ENCODE data around the gene DMD. TPM values are rescaled to one million over a fixed set of nuclear protein-coding genes. Genes with fewer than 3 reads are reported as not detected.

The DMD gene
- polyA plus RNA-seq, 3 donors, result 0.23 TPM; not detected in 2

DNA sequence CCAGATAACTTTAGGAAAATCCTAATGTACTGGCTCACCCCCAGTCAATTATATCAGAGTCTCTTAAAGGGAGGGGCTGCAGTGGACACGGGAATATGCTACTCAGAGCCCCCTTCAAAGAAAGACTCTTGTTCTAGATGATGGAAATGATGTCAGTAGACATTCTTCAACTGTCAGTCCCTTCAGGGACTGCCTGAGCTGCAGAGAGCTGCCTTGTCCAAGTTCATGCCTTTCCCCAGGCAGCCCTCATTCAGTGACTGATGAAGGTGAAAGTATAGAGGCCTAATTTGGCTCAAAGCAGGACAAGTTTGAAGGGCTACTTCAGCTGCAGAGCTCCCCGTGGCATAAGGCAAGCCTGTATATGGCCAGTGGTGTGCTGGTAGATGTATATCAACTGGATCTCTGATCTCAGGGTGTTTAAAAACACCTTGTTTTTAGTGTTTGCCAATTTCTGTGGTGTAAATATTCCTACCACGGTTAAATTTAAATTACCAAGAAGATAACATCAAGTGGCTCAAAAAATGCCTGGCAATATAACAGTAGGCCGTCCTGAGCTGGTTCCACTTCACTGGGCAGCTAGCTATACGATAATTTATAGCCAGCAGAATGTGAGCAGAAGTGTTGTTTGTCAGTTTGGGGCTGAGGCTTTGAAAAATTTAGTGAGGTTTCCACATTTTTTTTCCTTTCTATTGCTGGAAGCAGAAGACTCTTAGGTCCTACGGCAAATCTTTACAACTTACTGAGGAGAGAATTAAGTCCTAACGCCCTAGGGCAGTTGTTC lies 1390.7 kb downstream of the DMD start:
- TF ChIP-seq, protein P1, sequence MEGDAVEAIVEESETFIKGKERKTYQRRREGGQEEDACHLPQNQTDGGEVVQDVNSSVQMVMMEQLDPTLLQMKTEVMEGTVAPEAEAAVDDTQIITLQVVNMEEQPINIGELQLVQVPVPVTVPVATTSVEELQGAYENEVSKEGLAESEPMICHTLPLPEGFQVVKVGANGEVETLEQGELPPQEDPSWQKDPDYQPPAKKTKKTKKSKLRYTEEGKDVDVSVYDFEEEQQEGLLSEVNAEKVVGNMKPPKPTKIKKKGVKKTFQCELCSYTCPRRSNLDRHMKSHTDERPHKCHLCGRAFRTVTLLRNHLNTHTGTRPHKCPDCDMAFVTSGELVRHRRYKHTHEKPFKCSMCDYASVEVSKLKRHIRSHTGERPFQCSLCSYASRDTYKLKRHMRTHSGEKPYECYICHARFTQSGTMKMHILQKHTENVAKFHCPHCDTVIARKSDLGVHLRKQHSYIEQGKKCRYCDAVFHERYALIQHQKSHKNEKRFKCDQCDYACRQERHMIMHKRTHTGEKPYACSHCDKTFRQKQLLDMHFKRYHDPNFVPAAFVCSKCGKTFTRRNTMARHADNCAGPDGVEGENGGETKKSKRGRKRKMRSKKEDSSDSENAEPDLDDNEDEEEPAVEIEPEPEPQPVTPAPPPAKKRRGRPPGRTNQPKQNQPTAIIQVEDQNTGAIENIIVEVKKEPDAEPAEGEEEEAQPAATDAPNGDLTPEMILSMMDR (IDR thresholded peaks at IDR 0.05), result no peak
- WGBS (ENCODE audit: insufficient coverage), result 80% methylated on average over 1 of the region's 7 CpGs
- H3K36me3 ChIP-seq (replicated peaks in 1 of 2; ENCODE audit: control insufficient read depth in 1 of 2, insufficient read depth in 2 of 2, low read length in 2 of 2), result no peaks in the 10 kb centered on the region
- H3K9me3 ChIP-seq (replicated peaks in 1 of 2; ENCODE audit: control insufficient read depth in 1 of 2, insufficient read depth in 1 of 2, low read length in 2 of 2), result no peaks in the 10 kb centered on the region
- H3K79me2 ChIP-seq (ENCODE audit: insufficient read depth, low read length), result no peaks in the 10 kb centered on the region
- H3K9me3 Mint-ChIP-seq, result peaks cover 0 to 3% (median 0%) of the 10 kb centered on the region in 7 donors
- H3K9ac ChIP-seq (ENCODE audit: insufficient read depth, low read length, poor library complexity, severe bottlenecking), result no peak overlapping the region
- H3K36me3 Mint-ChIP-seq, result no peaks in the 10 kb centered on the region
- H3K27me3 ChIP-seq (ENCODE audit: control insufficient read depth in 2 of 2, insufficient read depth in 2 of 2, low read length in 2 of 2), result no peaks in the 10 kb centered on the region
- no peak overlapping the region for H3K4me2 ChIP-seq (replicated peaks; ENCODE audit: extremely low read depth, low read length, poor library complexity, severe bottlenecking)
- no peak overlapping the region for H3K4me3 ChIP-seq (replicated peaks in 1 of 3; ENCODE audit: low read depth in 2 of 3, low read length in 3 of 3)
- peaks cover 0 to 3% (median 0%) of the 10 kb centered on the region in 3 donors for H3K27me3 Mint-ChIP-seq (ENCODE audit: low read depth in 3 of 3)
- intact Hi-C loops (cut with micrococcal nuclease), result no loop called here
- H3K27ac ChIP-seq (ENCODE audit: low read depth in 1 of 2, low read length in 2 of 2), result no peak overlapping the region
- H3K27ac Mint-ChIP-seq, result peak overlapping the region in 1 of 7 donors; percentile 2
- no peaks in the 10 kb centered on the region for H3K4me1 ChIP-seq (ENCODE audit: control insufficient read depth in 1 of 2, insufficient read depth in 2 of 2, low read length in 2 of 2)
- DNase-seq, result no peak
- H3K4me3 Mint-ChIP-seq, result no peak overlapping the region
- H3K4me1 Mint-ChIP-seq, result no peaks in the 10 kb centered on the region
- no peaks in the 10 kb centered on the region for H4K20me1 ChIP-seq (ENCODE audit: insufficient read depth, low read length)
- no peak overlapping the region for H2AFZ ChIP-seq (ENCODE audit: insufficient read depth, low read depth, low read length, poor library complexity, severe bottlenecking)

DNA sequence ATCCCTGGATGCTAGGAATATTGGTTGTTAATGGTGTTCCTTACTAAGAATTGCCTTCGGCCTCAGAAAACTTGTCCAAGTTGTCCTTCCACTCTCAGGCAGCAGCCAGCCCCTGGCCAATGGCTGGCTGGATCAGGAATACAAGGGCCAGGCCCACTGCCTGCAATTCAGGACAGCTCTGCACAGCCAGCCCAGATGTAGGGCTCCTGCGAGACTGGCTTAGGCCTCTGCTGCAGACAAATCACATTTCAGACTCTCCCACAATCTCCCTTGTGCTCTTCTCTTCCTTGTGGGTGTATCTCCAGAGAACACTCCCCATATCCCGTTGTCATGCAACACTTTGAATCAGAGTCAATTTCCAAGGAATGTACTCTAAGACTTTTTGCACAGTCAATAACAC lies 1391.9 kb downstream of the DMD start:
- Histone ChIP-seq H3K79me2 (ENCODE audit: insufficient read depth, low read length) (no peaks in the 10 kb centered on the region), H4K20me1 (ENCODE audit: insufficient read depth, low read length) (no peaks in the 10 kb centered on the region), H2AFZ (ENCODE audit: insufficient read depth, low read depth, low read length, poor library complexity, severe bottlenecking) (no peak overlapping the region), H3K27me3 (ENCODE audit: control insufficient read depth in 2 of 2, insufficient read depth in 2 of 2, low read length in 2 of 2) (no peaks in the 10 kb centered on the region), H3K4me2 (replicated peaks; ENCODE audit: extremely low read depth, low read length, poor library complexity, severe bottlenecking) (no peak overlapping the region), H3K27ac (ENCODE audit: low read depth in 1 of 2, low read length in 2 of 2) (no peak overlapping the region), H3K9me3 (replicated peaks in 1 of 2; ENCODE audit: control insufficient read depth in 1 of 2, insufficient read depth in 1 of 2, low read length in 2 of 2) (no peaks in the 10 kb centered on the region), H3K4me1 (ENCODE audit: control insufficient read depth in 1 of 2, insufficient read depth in 2 of 2, low read length in 2 of 2) (no peaks in the 10 kb centered on the region), H3K4me3 (replicated peaks in 1 of 3; ENCODE audit: low read depth in 2 of 3, low read length in 3 of 3) (no peak overlapping the region), H3K9ac (ENCODE audit: insufficient read depth, low read length, poor library complexity, severe bottlenecking) (no peak overlapping the region), H3K36me3 (replicated peaks in 1 of 2; ENCODE audit: control insufficient read depth in 1 of 2, insufficient read depth in 2 of 2, low read length in 2 of 2) (no peaks in the 10 kb centered on the region)
- H3K4me3 Mint-ChIP-seq, result no peak overlapping the region
- DNase-seq, result no peak
- H3K27me3 Mint-ChIP-seq (ENCODE audit: low read depth in 3 of 3), result peaks cover 0 to 3% (median 0%) of the 10 kb centered on the region in 3 donors
- no peaks in the 10 kb centered on the region for H3K4me1 Mint-ChIP-seq
- H3K9me3 Mint-ChIP-seq, result peaks cover 0 to 3% (median 0%) of the 10 kb centered on the region in 7 donors
- H3K36me3 Mint-ChIP-seq, result no peaks in the 10 kb centered on the region
- WGBS (ENCODE audit: insufficient coverage), result 70% methylated on average over 2 of the region's 3 CpGs
- no peak overlapping the region for H3K27ac Mint-ChIP-seq
- intact Hi-C loops (cut with micrococcal nuclease), result no loop called here
- TF ChIP-seq, protein P1 (IDR thresholded peaks at IDR 0.05), result no peak

Data from CD14-positive monocyte (primary cell).